Measurements from ENCODE around the gene IER5.
A peak's percentile ranks its signal among the peaks of the same experiment; 100 is the strongest.

The IER5 gene

GRCh38 chr1:181077576-181078242 lies 10.8 kb upstream of the IER5 start:
- DNase-seq = no peak

- DNase-seq = no peak
Observed at GRCh38 chr1:181079382-181079781, 9.1 kb upstream of the IER5 start.

- DNase-seq = no peak
Observed at GRCh38 chr1:181079920-181080319, 8.6 kb upstream of the IER5 start.

- DNase-seq = no peak
Observed at GRCh38 chr1:181080556-181080955, 7.9 kb upstream of the IER5 start.

GRCh38 chr1:181081395-181081794 lies 7.1 kb upstream of the IER5 start:
- DNase-seq = no peak

GRCh38 chr1:181083842-181084605 lies 4.5 kb upstream of the IER5 start:
- peak; percentile 94 for DNase-seq

GRCh38 chr1:181084606-181084969 lies 3.9 kb upstream of the IER5 start:
- DNase-seq = no peak

GRCh38 chr1:181086091-181086490 lies 2.4 kb upstream of the IER5 start:
- no peak for DNase-seq

GRCh38 chr1:181086926-181087325 lies 1.6 kb upstream of the IER5 start:
- DNase-seq = no peak

GRCh38 chr1:181087400-181087901 lies 1.0 kb upstream of the IER5 start:
- peak; percentile 93 for DNase-seq

GRCh38 chr1:181089017-181089675 lies 646 bp downstream of the IER5 start:
- DNase-seq = peak; percentile 57

- DNase-seq = peak; percentile 85
Observed at GRCh38 chr1:181089676-181090544, 1.4 kb downstream of the IER5 start.

- DNase-seq = peak; percentile 85
Observed at GRCh38 chr1:181090641-181091126, 2.2 kb downstream of the IER5 start.

GRCh38 chr1:181091309-181092040 lies 3.0 kb downstream of the IER5 start:
- no peak for DNase-seq

GRCh38 chr1:181092056-181092455 lies 3.6 kb downstream of the IER5 start:
- DNase-seq = no peak

- no peak for DNase-seq
Observed at GRCh38 chr1:181092883-181093458, 4.5 kb downstream of the IER5 start.

- no peak for DNase-seq
Observed at GRCh38 chr1:181094416-181095212, 6.1 kb downstream of the IER5 start.

- no peak for DNase-seq
Observed at GRCh38 chr1:181095260-181095659, 6.8 kb downstream of the IER5 start.

GRCh38 chr1:181095763-181096184 lies 7.3 kb downstream of the IER5 start:
- DNase-seq = no peak

- no peak for DNase-seq
Observed at GRCh38 chr1:181097242-181097641, 8.7 kb downstream of the IER5 start.

Data from OCI-M1 (cell line).